ENCODE measurements around the gene TSPAN15.

GRCh38 chr10:69492746-69493462 is 41.6 kb downstream of the TSPAN15 start:
- TF ChIP-seq E2F1 (CRISPR knock-in tag; IDR thresholded peaks at IDR 0.05) (no peak), MYBL2 (CRISPR knock-in tag; IDR thresholded peaks at IDR 0.05) (no peak)

Measured in WTC11 (cell line).